ENCODE data around the gene SMIM14. TPM values are rescaled to one million over a fixed set of nuclear protein-coding genes. Genes with fewer than 3 reads are reported as not detected.
"Not testable (repeated sequence)": the region's sequence is repeated elsewhere in the genome, so short reads cannot be mapped to it uniquely, and the experiment has no call there.

The SMIM14 gene
- total RNA-seq, 1 donor from 2014 or later = 15.7 TPM

DNA sequence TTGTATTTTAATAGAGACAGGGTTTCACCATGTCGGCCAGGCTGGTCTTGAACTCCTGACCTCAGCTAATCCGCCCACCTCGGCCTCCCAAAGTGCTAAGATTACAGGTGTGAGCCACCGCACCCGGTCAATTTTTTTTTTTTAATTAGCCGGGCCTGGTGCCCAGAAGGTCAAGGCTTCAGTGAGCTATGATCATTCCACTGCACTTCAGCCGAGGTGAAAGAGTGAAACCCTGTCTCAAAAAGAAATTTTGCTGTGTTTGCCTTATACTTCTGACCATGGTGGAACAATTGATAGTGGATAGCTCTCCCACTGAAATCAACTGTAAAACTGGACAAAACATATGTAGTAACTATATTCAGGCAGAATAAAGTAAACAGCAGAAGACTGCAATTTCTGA is 24.0 kb upstream of the SMIM14 start:
- no peaks in the 10 kb centered on the region for H3K4me1 ChIP-seq (ENCODE audit: control insufficient read depth in 3 of 3, insufficient read depth in 3 of 3, low read length in 3 of 3)

DNA sequence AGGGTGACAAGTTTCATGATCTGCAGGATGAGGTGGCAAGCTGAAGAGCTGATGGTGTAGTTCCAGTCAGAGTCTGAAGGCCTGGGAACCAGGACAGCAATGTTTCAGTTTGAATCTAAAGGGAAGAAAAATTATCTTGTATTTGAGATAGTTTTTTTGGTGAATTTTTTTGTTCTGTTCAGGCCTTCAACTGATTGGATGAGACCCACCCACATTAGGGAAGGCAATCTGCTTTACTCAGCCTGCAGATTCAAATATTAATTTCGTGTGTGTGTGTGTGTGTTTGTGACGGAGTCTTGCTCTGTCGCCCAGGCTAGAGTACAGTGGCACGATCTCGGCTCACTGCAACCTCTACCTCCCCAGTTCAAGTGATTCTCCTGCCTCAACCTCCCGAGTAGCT is 22.1 kb upstream of the SMIM14 start:
- Histone ChIP-seq H3K9ac (ENCODE audit: low read depth in 1 of 3, low read length in 3 of 3) (no peak overlapping the region), H3K4me1 (ENCODE audit: control insufficient read depth in 3 of 3, insufficient read depth in 3 of 3, low read length in 3 of 3) (no peaks in the 10 kb centered on the region)

More for the DNA sequence above, 24.0 kb upstream of the SMIM14 start:
- Histone ChIP-seq H3K36me3 (ENCODE audit: control insufficient read depth in 3 of 3, insufficient read depth in 3 of 3, low read length in 3 of 3) (no peaks in the 10 kb centered on the region), H3K9me3 (ENCODE audit: control insufficient read depth in 3 of 3, low read length in 3 of 3) (no peaks in the 10 kb centered on the region), H3K27me3 (ENCODE audit: control insufficient read depth in 3 of 3, insufficient read depth in 3 of 3, low read length in 3 of 3) (no peaks in the 10 kb centered on the region), H3K27ac (ENCODE audit: low read depth, low read length) (no peak overlapping the region), H3K9ac (ENCODE audit: low read depth in 1 of 3, low read length in 3 of 3) (no peak overlapping the region), H3K4me3 (ENCODE audit: low read length in 3 of 3) (no peak overlapping the region)

DNA sequence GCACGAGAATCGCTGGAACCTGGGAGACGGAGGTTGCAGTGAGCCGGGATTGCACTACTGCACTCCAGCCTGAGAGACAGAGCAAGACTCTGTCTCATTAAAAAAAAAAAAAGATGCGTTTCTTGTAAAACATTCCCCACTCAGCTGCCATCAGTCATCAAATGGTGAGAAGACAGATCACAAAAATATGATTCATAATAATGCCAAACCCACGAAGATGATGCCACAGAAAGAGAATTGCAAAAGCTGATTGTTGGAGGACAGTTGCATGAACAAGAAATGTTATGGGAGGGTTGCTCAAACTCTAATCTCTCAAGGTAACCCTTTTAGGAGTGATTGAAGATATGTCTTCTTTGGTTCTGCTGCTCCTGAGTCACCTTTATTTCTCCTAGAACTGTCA is 21.4 kb upstream of the SMIM14 start:
- no peaks in the 10 kb centered on the region for H3K36me3 ChIP-seq (ENCODE audit: control insufficient read depth in 3 of 3, insufficient read depth in 3 of 3, low read length in 3 of 3)
- no peaks in the 10 kb centered on the region for H3K9me3 ChIP-seq (ENCODE audit: control insufficient read depth in 3 of 3, low read length in 3 of 3)
- no peak overlapping the region for H3K4me3 ChIP-seq (ENCODE audit: low read length in 3 of 3)
- H3K27me3 ChIP-seq (ENCODE audit: control insufficient read depth in 3 of 3, insufficient read depth in 3 of 3, low read length in 3 of 3) = no peaks in the 10 kb centered on the region
- H3K27ac ChIP-seq (ENCODE audit: low read depth, low read length) = no peak overlapping the region
- no peaks in the 10 kb centered on the region for H3K4me1 ChIP-seq (ENCODE audit: control insufficient read depth in 3 of 3, insufficient read depth in 3 of 3, low read length in 3 of 3)
- H3K9ac ChIP-seq (ENCODE audit: low read depth in 1 of 3, low read length in 3 of 3) = no peak overlapping the region

More for the DNA sequence above, 22.1 kb upstream of the SMIM14 start:
- Histone ChIP-seq H3K27me3 (ENCODE audit: control insufficient read depth in 3 of 3, insufficient read depth in 3 of 3, low read length in 3 of 3) (no peaks in the 10 kb centered on the region), H3K36me3 (ENCODE audit: control insufficient read depth in 3 of 3, insufficient read depth in 3 of 3, low read length in 3 of 3) (no peaks in the 10 kb centered on the region), H3K4me3 (ENCODE audit: low read length in 3 of 3) (no peak overlapping the region), H3K9me3 (ENCODE audit: control insufficient read depth in 3 of 3, low read length in 3 of 3) (no peaks in the 10 kb centered on the region), H3K27ac (ENCODE audit: low read depth, low read length) (no peak overlapping the region)

DNA sequence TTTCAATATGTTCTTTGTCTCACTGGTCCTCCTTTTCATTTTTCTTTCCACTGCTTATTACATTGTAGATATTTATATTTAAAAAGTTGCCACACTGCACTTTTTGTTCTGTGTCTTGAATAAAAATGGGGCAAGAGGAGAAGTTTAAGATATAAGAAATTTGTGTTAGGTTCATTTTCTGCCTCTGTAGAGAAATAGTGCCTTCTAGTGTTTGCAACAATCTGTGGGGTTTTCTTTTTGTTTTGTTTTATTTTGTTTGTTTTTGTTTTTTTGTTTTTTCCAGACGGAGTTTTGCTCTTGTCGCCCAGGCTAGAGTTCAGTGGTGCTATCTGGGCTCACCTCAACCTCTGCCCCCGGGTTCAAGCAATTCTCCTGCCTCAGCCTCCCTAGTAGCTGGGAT is 20.1 kb upstream of the SMIM14 start:
- Histone ChIP-seq H3K9ac (ENCODE audit: low read depth in 1 of 3, low read length in 3 of 3) (no peak overlapping the region), H3K4me1 (ENCODE audit: control insufficient read depth in 3 of 3, insufficient read depth in 3 of 3, low read length in 3 of 3) (no peaks in the 10 kb centered on the region), H3K36me3 (ENCODE audit: control insufficient read depth in 3 of 3, insufficient read depth in 3 of 3, low read length in 3 of 3) (no peaks in the 10 kb centered on the region), H3K4me3 (ENCODE audit: low read length in 3 of 3) (no peak overlapping the region), H3K27me3 (ENCODE audit: control insufficient read depth in 3 of 3, insufficient read depth in 3 of 3, low read length in 3 of 3) (no peaks in the 10 kb centered on the region), H3K27ac (ENCODE audit: low read depth, low read length) (no peak overlapping the region), H3K9me3 (ENCODE audit: control insufficient read depth in 3 of 3, low read length in 3 of 3) (no peaks in the 10 kb centered on the region)

DNA sequence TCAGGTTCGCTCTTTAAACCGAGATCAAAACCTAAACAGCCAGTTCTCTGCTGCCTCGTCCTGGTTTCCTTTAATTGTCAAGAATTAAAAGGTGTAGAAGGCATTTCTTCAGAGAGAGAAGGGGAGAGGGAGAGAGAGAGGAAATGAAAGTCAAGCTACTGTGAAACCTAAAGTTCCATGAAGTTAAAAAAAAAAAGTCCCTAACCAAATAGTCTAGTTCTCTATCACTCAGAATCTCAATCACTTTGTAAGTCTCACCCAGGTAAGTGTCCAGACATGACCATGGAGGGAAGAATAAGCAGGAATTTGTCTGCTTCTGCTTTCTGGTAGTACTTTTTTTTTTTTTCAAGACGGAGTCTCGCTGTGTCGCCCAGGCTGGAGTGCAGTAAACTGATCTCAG is 18.8 kb upstream of the SMIM14 start:
- no peaks in the 10 kb centered on the region for H3K9me3 ChIP-seq (ENCODE audit: control insufficient read depth in 3 of 3, low read length in 3 of 3)
- H3K4me3 ChIP-seq (ENCODE audit: low read length in 3 of 3) = no peak overlapping the region
- H3K27me3 ChIP-seq (ENCODE audit: control insufficient read depth in 3 of 3, insufficient read depth in 3 of 3, low read length in 3 of 3) = no peaks in the 10 kb centered on the region
- no peak overlapping the region for H3K27ac ChIP-seq (ENCODE audit: low read depth, low read length)
- H3K4me1 ChIP-seq (ENCODE audit: control insufficient read depth in 3 of 3, insufficient read depth in 3 of 3, low read length in 3 of 3) = no peaks in the 10 kb centered on the region
- H3K36me3 ChIP-seq (ENCODE audit: control insufficient read depth in 3 of 3, insufficient read depth in 3 of 3, low read length in 3 of 3) = no peaks in the 10 kb centered on the region
- no peak overlapping the region for H3K9ac ChIP-seq (ENCODE audit: low read depth in 1 of 3, low read length in 3 of 3)

DNA sequence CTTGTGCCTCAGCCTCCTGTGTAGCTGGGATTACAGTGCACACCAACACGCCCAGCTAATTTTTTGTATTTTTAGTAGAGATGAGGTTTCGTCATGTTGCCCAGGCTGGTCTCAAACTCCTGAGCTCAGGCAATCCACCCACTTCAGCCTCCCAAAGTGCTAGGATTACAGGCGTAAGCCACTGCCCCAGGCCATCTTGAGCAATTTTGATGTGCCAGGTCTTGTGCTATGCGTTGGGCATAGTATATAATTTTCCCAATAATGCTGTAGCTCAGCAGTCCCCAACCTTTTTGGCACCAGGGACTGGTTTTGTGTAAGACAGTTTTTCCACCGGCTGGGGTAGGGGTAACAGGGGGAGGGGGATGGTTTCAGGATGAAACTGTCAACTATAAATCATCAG is 18.0 kb upstream of the SMIM14 start:
- H3K27ac ChIP-seq (ENCODE audit: low read depth, low read length); H3K9me3 ChIP-seq (ENCODE audit: control insufficient read depth in 3 of 3, low read length in 3 of 3); H3K4me1 ChIP-seq (ENCODE audit: control insufficient read depth in 3 of 3, insufficient read depth in 3 of 3, low read length in 3 of 3); H3K36me3 ChIP-seq (ENCODE audit: control insufficient read depth in 3 of 3, insufficient read depth in 3 of 3, low read length in 3 of 3); H3K9ac ChIP-seq (ENCODE audit: low read depth in 1 of 3, low read length in 3 of 3); H3K27me3 ChIP-seq (ENCODE audit: control insufficient read depth in 3 of 3, insufficient read depth in 3 of 3, low read length in 3 of 3); H3K4me3 ChIP-seq (ENCODE audit: low read length in 3 of 3): not testable (repeated sequence)

DNA sequence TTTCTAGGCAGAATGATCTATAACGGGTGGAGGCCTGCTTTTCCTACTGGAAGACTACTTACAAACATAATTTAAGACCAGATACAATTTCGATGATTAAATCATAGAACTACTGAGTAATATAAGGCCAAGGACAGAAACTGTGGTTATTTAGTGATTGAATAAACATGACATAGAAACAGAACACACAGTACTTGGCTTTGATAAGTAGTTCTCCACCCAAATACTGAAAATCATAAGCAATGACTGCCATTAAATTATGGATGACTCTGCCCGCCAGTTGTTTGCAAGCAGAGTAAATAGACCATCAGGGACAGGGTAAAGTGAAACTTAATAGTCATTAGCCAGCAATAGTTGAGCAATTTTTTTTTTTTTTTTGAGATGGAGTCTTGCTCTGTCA is 17.2 kb upstream of the SMIM14 start:
- no peaks in the 10 kb centered on the region for H3K27me3 ChIP-seq (ENCODE audit: control insufficient read depth in 3 of 3, insufficient read depth in 3 of 3, low read length in 3 of 3)
- H3K4me1 ChIP-seq (ENCODE audit: control insufficient read depth in 3 of 3, insufficient read depth in 3 of 3, low read length in 3 of 3) = no peaks in the 10 kb centered on the region
- H3K36me3 ChIP-seq (ENCODE audit: control insufficient read depth in 3 of 3, insufficient read depth in 3 of 3, low read length in 3 of 3) = no peaks in the 10 kb centered on the region
- no peak overlapping the region for H3K27ac ChIP-seq (ENCODE audit: low read depth, low read length)
- H3K4me3 ChIP-seq (ENCODE audit: low read length in 3 of 3) = no peak overlapping the region
- H3K9me3 ChIP-seq (ENCODE audit: control insufficient read depth in 3 of 3, low read length in 3 of 3) = no peaks in the 10 kb centered on the region
- H3K9ac ChIP-seq (ENCODE audit: low read depth in 1 of 3, low read length in 3 of 3) = no peak overlapping the region

DNA sequence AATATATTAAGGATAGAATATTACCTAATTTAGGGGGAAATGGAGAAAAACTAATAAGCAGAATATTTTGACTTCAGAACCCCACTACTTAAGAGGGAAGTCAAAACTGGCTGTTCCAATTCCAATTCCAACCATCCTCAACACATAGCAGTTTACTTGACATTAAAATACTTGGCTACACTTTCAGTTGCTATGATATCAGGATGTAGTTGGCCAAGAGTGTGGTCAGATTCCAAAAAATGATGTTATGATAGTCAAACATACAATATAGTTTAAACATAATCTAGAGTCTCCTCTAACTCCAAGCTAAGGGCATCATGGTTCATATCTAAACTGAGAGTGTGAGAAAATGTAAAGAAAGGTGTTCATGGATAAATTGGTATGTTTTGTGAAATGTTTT is 16.5 kb upstream of the SMIM14 start:
- H3K9ac ChIP-seq (ENCODE audit: low read depth in 1 of 3, low read length in 3 of 3) = no peak overlapping the region
- no peaks in the 10 kb centered on the region for H3K36me3 ChIP-seq (ENCODE audit: control insufficient read depth in 3 of 3, insufficient read depth in 3 of 3, low read length in 3 of 3)
- no peak overlapping the region for H3K4me3 ChIP-seq (ENCODE audit: low read length in 3 of 3)
- H3K4me1 ChIP-seq (ENCODE audit: control insufficient read depth in 3 of 3, insufficient read depth in 3 of 3, low read length in 3 of 3) = no peaks in the 10 kb centered on the region
- no peaks in the 10 kb centered on the region for H3K9me3 ChIP-seq (ENCODE audit: control insufficient read depth in 3 of 3, low read length in 3 of 3)
- H3K27me3 ChIP-seq (ENCODE audit: control insufficient read depth in 3 of 3, insufficient read depth in 3 of 3, low read length in 3 of 3) = no peaks in the 10 kb centered on the region
- H3K27ac ChIP-seq (ENCODE audit: low read depth, low read length) = no peak overlapping the region

DNA sequence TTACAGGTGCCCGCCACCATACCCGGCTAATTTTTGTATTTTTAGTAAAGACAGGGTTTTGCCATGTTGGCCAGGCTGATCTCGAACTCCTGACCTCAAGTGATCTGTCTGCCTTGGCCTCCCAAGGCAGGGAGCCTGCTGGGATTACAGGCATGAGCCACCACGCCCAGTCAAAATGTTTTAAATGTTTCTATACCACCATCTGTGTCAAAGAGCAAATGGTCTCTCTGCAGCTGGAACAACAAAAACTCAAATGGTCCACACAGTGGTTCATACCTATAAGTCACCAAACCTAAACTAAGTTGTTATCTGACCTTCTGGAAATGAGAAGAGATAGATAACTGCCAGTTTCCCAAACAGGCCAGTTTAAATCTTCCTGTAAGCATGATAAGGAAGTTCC is 12.9 kb upstream of the SMIM14 start:
- H3K27ac ChIP-seq (ENCODE audit: low read depth, low read length); H3K9ac ChIP-seq (ENCODE audit: low read depth in 1 of 3, low read length in 3 of 3); H3K9me3 ChIP-seq (ENCODE audit: control insufficient read depth in 3 of 3, low read length in 3 of 3); H3K4me1 ChIP-seq (ENCODE audit: control insufficient read depth in 3 of 3, insufficient read depth in 3 of 3, low read length in 3 of 3); H3K27me3 ChIP-seq (ENCODE audit: control insufficient read depth in 3 of 3, insufficient read depth in 3 of 3, low read length in 3 of 3); H3K4me3 ChIP-seq (ENCODE audit: low read length in 3 of 3); H3K36me3 ChIP-seq (ENCODE audit: control insufficient read depth in 3 of 3, insufficient read depth in 3 of 3, low read length in 3 of 3): not testable (repeated sequence)

DNA sequence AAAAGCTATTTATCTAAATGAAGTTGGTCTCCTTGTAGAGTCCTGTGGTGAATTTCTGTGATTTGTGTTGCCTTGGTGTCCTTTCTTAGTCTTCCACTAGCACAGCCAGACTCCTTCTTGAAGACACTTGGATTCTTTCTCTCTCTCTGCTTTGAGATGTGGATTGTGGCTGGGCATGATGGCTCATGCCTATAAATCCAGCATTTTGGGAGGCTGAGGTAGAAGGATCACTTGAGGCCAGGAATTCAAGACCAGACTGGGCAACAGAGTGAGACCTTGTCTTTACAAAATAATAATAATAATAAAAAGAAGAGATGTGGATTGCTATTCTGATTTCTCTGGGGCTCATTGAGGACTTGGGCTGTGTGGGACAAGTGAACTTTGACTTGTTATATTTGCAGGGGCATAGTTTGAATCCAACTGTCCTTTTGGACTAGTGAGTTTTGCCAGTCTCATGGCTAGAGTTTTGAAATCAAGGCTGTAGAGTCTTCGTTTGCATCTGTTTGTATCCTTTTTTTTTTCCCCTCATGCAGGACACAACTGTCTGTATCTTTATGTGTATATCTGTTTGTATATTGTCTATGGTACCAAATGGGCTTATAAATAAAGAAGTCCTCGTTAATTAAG is 11.1 kb upstream of the SMIM14 start:
- H3K4me3 ChIP-seq (ENCODE audit: low read length in 3 of 3) = no peak overlapping the region
- no peaks in the 10 kb centered on the region for H3K9me3 ChIP-seq (ENCODE audit: control insufficient read depth in 3 of 3, low read length in 3 of 3)
- H3K4me1 ChIP-seq (ENCODE audit: control insufficient read depth in 3 of 3, insufficient read depth in 3 of 3, low read length in 3 of 3) = no peaks in the 10 kb centered on the region
- H3K9ac ChIP-seq (ENCODE audit: low read depth in 1 of 3, low read length in 3 of 3) = no peak overlapping the region
- H3K27ac ChIP-seq (ENCODE audit: low read depth, low read length) = no peak overlapping the region
- H3K36me3 ChIP-seq (ENCODE audit: control insufficient read depth in 3 of 3, insufficient read depth in 3 of 3, low read length in 3 of 3) = no peaks in the 10 kb centered on the region
- H3K27me3 ChIP-seq (ENCODE audit: control insufficient read depth in 3 of 3, insufficient read depth in 3 of 3, low read length in 3 of 3) = no peaks in the 10 kb centered on the region
